Left cardiac atrium (tissue), 4 donors: Measurements from ENCODE around the gene TIMM22. TPM values are rescaled to one million over a fixed set of nuclear protein-coding genes. Genes with fewer than 3 reads are reported as not detected.
A peak's percentile ranks its signal among the peaks of the same experiment; 100 is the strongest.
"Not testable (repeated sequence)": the region's sequence is repeated elsewhere in the genome, so short reads cannot be mapped to it uniquely, and the experiment has no call there.

ENCODE experiments used
- ATAC-seq, 2 donors: fragments of 200-7000 bp; cut with Tn5 transposase; one replicate each; pipeline ENCODE4 v1.9.1; 2020; ENCODE audit warnings: mild to moderate bottlenecking in 2 of 2, moderate library complexity in 2 of 2
- DNase-seq: peaks from one replicate; pipeline ENCODE4 v3.0.0-alpha.2; 2020
- intact Hi-C, 2 donors: fragments of 100-400 bp; cut with DNase I; formaldehyde crosslinking; loops; one replicate each; pipeline versions ENCODE4 v1.14.1 to v1.15.1; 2022 to 2023
- total RNA-seq, 2 donors: library from RNA; stranded (reverse); fragmentation: NEBNext Ultra II Directional; extraction: Animal tissue kit (Norgen Biotek cat#: 25700); gene quantifications; one replicate each; pipeline ENCODE4 v1.2.1, GENCODE V29; 2021
- donor health status: DM: no; HTN: yes; CAD: no.
- donor health status: DM: no; HTN: yes; CAD: no; lungs with severe emphysema.
- donor health status: DM: yes; HTN: yes; CAD: no.
- donor health status: Dilated cardiomyopathy.

TIMM22 gene
- total RNA-seq, 2 donors from 2014 or later: 13.2 to 15.6 TPM

DNA sequence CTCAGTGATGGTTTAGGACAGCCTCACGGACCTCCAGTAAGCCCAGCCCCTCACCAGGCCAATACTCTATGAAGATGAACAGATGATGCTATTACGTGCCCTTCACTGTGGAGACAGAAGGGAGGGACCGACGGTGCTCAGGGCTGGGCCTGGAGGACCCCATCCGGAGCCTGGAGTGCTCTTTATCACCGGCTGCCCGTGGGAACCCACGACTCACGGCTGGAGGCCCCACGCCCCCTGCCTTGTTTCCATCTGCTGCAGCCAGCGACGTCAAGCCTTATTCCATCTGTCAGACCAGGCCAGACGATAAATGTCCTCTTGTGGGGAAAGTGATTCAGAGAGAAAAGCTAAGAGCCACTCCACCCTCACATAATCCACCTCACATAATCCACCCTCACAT, 4.0 kb upstream of the TIMM22 start:
- no peak for ATAC-seq
- intact Hi-C loops: no loop called here
- no peak for DNase-seq

DNA sequence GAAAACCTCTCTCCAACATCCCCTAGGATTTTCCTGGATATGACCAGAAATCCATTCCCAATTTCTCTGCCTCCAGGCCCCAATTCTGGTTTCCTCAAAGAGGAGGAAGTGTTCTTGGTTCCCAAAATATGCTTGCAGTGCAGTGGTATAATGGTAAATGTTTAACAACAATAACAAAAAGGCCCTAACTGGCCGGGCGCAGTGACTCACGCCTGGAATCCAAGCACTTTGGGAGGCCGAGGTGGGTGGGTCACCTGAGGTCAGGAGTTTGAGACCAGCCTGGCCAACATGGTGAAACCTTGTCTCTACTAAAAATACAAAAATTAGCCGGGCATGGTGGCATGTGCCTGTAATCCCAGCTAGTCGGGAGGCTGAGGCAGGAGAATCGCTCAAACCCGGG, 1.6 kb upstream of the TIMM22 start:
- ATAC-seq, DNase-seq, intact Hi-C loops: not testable (repeated sequence)

DNA sequence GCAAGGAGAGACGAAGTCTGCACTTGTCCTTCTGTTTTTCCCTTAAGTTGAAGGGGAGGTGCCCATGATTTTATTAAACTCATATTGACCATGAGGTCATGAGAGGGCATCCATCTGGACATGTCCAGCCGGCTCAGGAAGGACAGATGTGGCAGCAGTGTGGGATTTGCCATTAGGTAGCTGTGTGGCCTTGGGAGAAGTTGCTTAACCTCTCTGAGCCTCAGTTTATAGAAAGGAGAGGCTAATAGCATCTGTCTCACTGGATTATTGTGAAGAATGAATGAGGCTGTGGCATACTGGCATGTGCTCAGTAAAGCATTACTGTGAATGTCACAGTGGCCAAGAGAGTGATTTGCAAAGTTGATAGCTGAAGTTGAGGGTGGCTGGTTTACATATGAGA, 1.2 kb downstream of the TIMM22 start:
- intact Hi-C loops: no loop called here
- ATAC-seq (no peak), DNase-seq (no peak)

DNA sequence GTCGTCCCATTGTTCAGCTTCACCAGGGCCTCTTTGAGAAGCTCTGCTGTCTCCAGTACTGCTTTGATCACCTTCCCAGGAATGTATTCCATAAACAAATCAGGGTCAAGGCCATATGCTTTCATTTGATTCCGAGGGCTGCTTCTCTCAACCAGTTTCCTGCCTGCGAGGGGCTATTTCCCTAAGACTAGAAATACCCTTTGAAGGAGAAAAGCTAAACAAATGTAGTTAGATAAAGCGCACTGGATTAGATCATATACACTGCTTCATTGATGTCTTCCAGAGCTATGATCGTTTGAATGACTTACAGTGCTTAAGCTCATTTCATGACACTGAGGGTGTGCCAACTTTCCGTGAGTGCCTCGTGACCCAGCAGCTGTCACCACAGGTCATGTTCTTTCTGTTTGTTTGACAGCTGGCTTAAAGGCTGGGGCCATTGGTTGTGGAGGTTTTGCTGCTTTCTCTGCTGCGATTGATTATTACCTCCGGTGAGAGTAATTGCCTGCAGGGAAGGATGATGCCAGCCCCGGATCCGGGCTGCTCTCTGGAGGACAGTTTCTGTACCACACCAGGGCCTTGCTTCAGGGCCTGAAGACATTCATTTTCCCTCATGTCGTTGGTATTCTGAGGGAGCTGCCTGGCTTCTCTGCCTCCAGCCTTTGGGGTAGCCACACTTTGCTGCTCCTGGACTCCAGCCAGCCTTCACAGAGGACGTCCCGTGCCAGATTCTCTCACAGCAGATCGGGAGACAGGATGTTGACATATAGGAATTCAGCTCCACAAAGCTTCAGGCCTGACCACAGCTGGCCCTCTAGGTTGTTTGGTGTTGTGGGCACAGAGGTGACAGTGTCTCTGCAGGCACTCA, 3.9 kb downstream of the TIMM22 start:
- DNase-seq (no peak), ATAC-seq (no peak)
- intact Hi-C loops: loop anchor here in 1 of 2 donors (5.0 kb wide), 1 partner anchor 46 kb away; no protein-coding TSS in a partner anchor

DNA sequence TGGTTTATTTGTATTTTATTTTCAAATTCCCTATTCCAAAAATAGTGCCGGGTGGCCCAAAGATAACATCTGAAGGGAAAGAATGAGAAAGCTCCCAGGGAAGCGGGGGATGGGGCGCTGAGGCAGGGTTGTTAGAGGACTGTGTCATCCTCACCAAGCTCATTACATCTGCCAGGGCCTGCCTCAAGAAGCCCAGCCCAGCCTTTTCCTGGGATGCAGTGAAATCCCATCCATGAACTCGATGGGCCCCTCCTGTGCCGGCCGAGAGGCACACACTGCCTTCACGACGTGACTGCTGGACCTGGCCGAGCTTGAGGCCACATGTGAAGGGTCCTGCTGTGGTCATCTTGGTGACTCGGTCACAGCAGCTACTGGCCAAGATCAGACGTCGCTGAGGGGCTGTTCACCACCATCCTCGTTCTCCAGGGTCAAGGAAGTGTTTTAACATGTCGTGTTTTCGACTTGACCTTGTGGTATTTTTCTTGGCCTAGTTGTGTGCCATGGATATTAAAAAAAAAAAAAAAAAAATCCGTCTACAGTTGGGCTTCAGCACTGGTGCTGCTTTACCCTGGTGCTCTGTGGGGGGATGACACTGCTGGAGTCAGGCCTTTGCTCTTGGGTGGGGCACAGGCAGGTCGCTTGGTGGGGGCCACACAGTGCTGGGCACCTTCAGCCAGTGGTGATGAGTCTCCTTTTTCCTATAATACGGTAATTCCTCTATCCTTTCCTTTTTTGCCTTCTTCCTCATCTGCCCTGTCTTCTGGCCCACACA, 4.9 kb downstream of the TIMM22 start:
- DNase-seq: peak; percentile 58
- peak in 1 of 2 donors; percentile 19 for ATAC-seq
- intact Hi-C loops: loop anchor here (2.0 to 5.0 kb wide), 2 partner anchors 45 to 55 kb away; no protein-coding TSS in a partner anchor

DNA sequence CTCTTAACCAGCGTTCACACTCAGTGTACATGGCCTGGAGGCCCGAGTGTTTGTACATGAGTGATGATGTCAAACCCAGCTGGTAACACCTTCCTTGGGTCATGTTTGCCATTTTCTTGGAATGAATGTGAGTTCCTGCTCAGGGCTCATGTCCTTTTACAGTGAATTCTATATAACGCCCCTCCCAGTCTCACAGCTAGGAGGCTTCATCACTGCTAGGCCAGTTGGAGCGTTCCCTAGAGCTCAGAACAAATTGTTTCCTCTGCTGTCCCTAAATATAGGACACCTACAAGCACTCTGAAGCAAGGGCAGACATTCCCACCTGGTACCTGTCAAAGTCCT, 5.5 kb downstream of the TIMM22 start:
- intact Hi-C loops: loop anchor here (2.0 to 5.0 kb wide), 2 partner anchors 45 to 54 kb away; no protein-coding TSS in a partner anchor
- ATAC-seq: peak in 1 of 2 donors; percentile 6
- no peak for DNase-seq

DNA sequence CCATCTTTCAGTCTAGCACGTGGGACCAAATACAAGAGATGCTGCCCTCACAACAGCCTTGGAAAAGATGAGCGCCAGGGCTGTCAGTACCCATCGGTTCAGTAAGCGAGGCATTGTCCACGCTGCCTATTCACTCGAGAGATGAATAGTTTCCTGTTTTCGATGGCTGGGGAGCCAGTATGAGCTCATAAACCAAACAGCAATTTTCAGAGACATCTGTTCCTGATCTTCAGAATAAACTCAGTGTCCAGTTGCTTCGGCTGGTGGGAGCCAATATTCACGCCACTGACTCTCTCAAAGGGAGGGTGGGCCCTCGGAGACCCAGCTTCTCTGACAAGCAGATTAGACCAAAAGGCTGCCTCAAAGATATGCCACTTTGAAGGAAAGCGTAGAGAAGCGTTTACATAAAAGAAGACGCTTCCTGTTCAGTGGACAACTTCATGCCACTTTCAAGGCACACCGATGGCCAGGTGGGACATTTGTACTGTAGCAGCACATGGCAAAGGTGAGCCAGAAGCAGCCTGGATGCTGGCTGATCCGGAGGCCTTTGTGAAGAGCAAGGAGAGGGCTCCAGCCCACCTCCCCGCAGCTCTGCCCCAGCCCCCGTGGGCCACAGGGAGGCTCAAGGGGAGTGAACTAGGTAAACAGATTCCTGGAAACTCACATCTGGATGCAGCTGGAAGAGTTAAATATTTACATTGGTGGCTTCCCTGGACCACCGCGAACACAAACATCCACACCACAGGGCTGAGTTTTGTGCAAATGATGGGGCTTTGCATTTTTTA, 6.0 kb downstream of the TIMM22 start:
- DNase-seq (no peak), ATAC-seq (peak; percentile 4 to 42)
- intact Hi-C loops: loop anchor here (2.0 to 5.0 kb wide), 2 partner anchors 44 to 54 kb away; no protein-coding TSS in a partner anchor

DNA sequence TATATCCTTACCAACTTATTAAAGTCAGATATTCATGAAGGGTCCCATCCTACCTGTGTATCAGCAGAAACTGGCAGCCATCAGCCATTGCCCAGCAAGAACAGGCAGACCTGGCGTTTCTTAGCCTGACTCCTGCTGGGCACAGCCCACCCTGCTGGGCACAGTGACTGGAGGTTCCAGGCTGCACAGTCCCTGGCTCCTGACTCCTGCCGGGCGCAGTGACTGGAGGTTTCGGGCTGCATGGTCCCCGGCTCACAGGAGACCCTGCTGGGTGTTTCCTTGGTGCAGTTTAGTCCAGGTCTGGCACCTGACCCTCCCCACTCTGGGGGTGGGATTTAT, 6.7 kb downstream of the TIMM22 start:
- intact Hi-C loops: loop anchor here (2.0 to 5.0 kb wide), 2 partner anchors 44 to 53 kb away; no protein-coding TSS in a partner anchor
- ATAC-seq: no peak
- DNase-seq: no peak

DNA sequence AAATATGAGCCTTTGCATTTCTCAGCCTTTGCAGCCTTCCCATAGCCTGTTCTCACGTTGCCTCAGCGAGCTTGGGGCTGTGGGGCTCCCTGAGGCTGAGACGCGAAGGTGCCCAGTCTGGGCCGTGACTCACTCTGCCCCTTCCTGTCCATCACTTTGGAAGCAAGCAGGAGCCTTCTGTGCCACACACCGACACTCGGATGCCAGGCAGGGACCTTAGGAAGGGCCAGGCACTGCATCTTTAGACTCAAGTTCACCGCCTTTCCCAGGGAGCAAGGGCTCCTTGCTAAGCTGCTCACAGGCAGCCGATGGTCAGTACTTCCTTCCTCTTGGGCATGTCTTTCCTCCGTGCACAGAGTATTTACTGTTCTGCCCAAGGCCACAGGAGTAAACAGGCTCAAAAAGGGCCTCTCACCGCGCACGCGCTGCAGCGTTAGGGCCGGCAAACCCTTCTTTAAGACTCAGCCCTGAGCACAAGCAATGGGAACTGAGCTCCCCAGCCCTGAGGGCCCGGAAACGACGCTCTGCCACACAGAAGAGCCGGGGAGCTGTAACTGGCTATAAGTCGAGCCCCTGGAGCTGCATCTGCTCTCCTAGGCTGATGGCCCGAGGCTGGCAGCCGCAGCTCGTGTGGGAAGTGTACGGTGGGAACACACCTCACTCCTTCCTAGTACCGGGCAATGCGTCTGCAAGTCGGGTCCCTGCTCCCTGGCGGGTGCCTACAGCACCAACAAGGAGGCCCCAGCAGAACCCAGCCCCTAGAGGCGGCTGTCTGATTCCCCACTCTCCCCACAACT, 7.2 kb downstream of the TIMM22 start:
- no peak for ATAC-seq
- no peak for DNase-seq
- intact Hi-C loops: loop anchor here (2.0 to 5.0 kb wide), 2 partner anchors 43 to 53 kb away; no protein-coding TSS in a partner anchor

DNA sequence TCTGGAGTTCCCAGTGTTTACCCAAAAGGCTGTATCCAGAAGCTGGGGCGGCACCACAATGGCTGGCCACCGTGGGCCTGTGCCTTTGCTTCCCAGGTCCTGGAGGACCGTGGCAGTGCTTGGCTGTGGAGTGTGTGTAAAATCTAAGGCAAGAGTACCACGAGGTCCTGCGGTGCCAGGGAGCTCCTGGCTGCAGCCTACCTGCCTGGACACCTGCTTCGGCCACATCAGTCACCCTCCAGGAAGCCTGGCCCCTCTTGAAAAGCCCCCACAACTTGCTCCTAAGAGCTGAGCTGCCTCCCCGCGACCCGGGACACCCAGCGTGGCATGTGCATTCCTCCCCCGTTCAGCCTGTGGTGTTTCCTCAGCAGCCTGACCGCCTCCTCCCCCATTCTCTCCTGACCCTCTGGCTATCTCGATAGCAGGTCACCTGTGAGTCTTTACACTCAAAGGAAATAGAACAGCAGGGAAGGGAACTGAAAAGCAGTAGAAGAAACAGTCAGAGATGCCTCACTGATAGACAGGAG, 7.9 kb downstream of the TIMM22 start:
- ATAC-seq (no peak), DNase-seq (no peak)
- intact Hi-C loops: loop anchor here in 1 of 2 donors (5.0 kb wide), 1 partner anchor 42 kb away; no protein-coding TSS in a partner anchor

DNA sequence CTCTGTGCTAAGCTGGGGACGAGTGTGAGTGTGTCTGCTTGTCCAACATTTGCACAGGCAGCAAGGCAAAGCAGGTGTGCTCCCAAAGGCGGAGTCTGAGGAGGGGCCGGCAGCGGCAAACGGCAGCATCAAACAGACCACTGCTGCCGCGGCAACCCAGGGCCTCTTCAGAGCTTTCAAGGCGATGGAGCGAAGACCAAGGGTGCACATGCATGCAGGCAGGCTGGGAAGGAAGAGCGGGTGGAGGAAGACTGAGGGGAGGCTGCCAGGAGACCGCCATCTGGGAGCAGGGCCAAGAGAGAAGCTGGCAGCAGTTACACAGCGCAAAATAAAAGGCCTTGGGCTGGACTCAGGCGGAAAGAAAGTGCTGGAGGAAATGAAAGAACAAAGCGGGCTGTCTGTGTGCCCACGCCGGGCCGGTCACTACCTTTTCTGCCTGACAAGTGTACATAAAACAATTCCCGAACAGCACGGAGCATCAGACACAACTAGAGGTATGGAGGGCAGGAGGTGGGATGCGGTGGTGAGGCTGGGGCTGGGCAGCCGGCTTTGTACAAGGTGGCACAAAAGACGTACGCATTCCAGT, 8.5 kb downstream of the TIMM22 start:
- DNase-seq (peak; percentile 72), ATAC-seq (peak; percentile 46 to 51)
- intact Hi-C loops: no loop called here

DNA sequence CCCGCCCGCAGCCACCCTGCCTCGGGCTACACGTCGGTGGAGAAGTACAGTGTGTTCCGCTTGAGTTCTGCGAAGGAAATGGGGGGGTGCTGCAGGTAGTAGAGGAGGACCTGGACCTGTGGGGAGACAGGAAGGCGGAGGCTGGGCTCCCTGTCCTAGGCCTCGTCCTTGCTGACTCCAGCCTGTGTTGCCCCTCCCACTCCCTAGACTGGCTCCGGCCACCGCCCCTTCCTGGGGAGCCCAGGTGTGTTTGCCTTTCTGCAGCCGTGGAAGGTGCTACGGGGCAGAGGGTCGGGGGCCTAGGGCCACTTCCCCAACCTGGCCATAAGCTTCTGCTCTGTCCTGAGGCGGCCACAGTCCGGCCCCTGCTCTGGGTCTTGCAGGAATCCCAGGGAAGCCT, 9.1 kb downstream of the TIMM22 start:
- no peak for DNase-seq
- intact Hi-C loops: no loop called here
- no peak for ATAC-seq

DNA sequence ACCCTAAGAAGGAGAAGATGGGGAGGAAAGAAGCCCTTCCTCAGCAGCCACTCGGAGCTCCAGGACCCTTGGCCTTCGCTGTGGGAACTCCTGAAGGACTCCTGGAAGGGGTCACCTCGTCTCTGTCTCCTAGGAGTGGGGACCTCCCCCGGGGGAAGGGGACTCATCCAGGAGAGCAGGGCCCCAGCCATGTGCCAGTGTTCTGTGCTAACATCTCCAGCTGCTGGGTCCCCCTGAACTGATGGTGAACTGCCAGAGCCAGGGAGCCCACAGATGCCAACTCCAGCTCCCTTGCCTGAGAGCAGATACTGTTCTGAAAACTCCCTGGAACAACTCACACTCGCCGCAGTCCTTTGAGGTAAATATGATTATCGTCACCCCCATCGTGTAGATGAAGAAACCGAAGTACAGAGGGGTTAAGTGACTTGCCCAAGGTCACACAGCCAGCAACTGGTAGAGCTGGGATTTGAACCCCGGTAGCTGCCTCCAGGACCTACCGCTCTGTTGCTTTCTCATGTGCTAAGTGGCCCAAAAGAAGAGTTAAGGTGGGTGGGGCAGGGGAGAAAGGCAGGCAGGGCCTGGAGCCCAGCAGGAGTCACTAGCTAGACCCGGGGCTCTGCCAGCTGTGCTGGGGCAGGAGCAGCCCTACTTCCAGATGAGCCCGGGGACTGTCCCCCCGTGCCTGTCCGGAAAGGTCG, 10.5 kb downstream of the TIMM22 start:
- intact Hi-C loops: no loop called here
- no peak for DNase-seq
- ATAC-seq: no peak

DNA sequence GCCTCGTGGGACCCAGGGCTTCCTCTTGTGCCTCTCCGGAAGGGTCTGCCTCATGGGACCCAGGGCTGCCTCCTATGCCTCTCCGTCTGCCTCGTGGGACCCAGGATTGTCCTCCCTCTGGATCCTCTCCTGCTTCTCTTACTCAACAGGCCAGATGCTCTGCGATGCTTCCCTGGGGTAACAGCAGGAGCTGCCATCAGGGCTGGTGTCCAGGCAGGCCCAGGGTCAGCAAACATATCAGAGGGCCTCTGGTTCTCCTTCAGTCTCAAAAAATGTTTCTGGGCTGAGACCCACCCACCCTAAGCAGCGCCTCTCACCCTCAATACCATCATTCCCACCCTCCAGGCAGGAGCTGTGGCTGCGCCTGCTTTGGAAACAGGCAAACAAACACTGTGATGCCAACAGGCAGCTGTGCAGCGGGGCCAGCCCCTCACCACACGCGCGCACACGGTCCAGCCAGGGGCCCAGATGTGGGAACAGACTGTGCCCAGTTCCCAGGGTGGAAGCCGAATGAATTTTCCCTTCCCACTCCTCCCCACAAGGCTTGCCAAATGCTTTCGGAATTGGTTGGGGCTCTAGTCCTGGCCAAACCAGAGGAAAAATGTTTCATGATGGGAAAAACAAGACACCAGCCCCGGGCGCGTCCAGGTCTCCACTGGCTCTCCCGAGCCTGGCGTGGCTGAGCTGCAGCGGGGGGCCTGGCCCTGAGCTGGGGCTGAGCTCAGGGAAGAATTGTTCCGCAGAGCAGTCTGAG, 11.3 kb downstream of the TIMM22 start:
- DNase-seq: no peak
- intact Hi-C loops: no loop called here
- peak; percentile 40 to 66 for ATAC-seq

DNA sequence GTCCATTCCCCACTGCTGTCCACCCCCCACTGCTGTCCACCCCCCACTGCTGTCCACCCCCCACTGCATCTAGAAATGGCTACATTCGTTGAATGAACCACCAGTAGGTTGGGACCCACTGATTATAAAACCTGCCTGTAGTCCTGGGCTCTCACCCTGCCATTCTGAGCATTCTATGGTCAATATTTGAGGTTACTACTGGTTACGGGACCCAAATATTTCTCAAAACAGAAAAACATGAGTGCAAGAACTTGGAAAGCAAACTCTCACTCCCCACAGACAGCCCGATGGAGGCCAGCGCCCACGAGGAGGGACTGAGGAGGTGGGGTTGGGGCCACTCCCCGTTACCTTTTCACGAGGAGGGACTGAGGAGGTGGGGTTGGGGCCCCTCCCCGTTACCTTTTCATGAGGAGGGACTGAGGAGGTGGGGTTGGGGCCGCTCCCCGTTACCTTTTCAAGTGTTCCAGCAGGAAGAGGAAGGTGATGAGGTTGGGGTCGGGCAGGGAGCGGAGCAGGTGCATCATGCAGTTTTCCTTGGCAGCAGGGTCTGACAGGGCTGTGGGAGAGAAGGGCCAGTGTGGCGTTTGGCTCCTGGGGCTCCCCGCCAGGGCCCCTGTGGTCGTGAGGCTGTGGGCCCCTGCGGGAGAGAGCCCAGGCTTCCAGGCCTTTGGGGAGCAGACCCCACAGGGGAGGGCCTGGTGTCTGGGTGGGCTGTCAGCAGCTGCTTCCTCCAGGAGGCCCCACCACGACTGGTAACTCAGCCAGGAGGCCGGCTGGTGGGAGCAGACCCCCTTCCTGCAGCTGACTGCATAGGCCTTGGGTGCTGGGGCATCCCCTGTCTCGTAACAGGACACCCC, 12.5 kb downstream of the TIMM22 start:
- DNase-seq (no peak), ATAC-seq (no peak)
- intact Hi-C loops: no loop called here

DNA sequence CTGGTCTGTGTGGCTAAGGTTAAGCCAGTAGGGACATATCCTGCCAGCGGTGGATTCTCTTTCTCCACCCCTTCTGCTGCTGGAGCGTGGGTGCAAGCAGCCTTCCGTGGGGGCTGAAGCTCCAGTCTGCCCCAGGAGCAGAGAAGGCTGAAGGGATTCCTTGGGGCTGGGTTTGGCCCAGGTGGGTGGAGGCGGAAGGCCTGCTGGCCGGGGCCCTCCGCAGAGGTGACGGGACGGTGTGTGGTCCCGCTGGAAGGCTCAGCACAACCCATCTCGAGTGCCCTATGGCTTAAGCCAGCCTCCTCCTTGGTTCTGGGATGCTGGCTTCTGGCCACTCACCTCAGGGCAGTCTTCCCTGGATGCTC, 13.1 kb downstream of the TIMM22 start:
- ATAC-seq (no peak), DNase-seq (no peak)
- intact Hi-C loops: no loop called here
